Duodenal mucosa (tissue), 2 donors: ENCODE measurements around the gene SPIN2B.
"Not testable (repeated sequence)": the region's sequence is repeated elsewhere in the genome, so short reads cannot be mapped to it uniquely, and the experiment has no call there.

Source experiments
- H3K27ac ChIP-seq: one replicate; pipeline ENCODE4 v1.7.0; 2013; ENCODE audit warnings: low read depth, low read length
- H3K27me3 ChIP-seq, 2 donors: one replicate each; pipeline ENCODE4 v1.7.0; 2013; ENCODE audit warnings: low read length in 2 of 2, control low read depth in 1 of 2; ENCODE audit not compliant: insufficient read depth in 2 of 2, control insufficient read depth in 1 of 2
- H3K36me3 ChIP-seq, 2 donors: one replicate each; pipeline ENCODE4 v1.7.0; 2013; ENCODE audit warnings: low read length in 2 of 2, control low read depth in 1 of 2; ENCODE audit not compliant: insufficient read depth in 2 of 2, control insufficient read depth in 1 of 2
- H3K4me1 ChIP-seq, 2 donors: one replicate each; pipeline ENCODE4 v1.7.0; 2013; ENCODE audit warnings: low read length in 2 of 2, control low read depth in 1 of 2; ENCODE audit not compliant: insufficient read depth in 2 of 2, control insufficient read depth in 1 of 2
- H3K4me3 ChIP-seq, 2 donors: one replicate each; pipeline ENCODE4 v1.7.0; 2013; ENCODE audit warnings: low read length in 2 of 2, low read depth in 1 of 2
- H3K9ac ChIP-seq, 2 donors: one replicate each; pipeline ENCODE4 v1.7.0; 2013; ENCODE audit warnings: low read length in 2 of 2, low read depth in 1 of 2
- H3K9me3 ChIP-seq, 2 donors: one replicate each; pipeline ENCODE4 v1.7.0; 2013; ENCODE audit warnings: low read length in 2 of 2, control low read depth in 1 of 2; ENCODE audit not compliant: control insufficient read depth in 1 of 2

The SPIN2B gene

GRCh38 chrX:57121162-57121755, at the start of gene SPIN2B:
Gene SPIN2B, minus strand, starts transcription at chrX:57121548.
- Histone ChIP-seq H3K27me3 (no peaks in the 10 kb centered on the region), H3K36me3 (no peaks in the 10 kb centered on the region), H3K9me3 (no peaks in the 10 kb centered on the region), H3K4me3 (peak within 1 kb of the TSS; percentile 71 to 76), H3K4me1 (no peaks in the 10 kb centered on the region), H3K9ac (peak within 1 kb of the TSS; percentile 54 to 77), H3K27ac (peak within 1 kb of the TSS; percentile 20)

- no peak overlapping the region for H3K9ac ChIP-seq
- H3K9me3 ChIP-seq: no peaks in the 10 kb centered on the region
- no peak overlapping the region for H3K4me3 ChIP-seq
- no peaks in the 10 kb centered on the region for H3K36me3 ChIP-seq
- H3K4me1 ChIP-seq: no peaks in the 10 kb centered on the region
- H3K27ac ChIP-seq: no peak overlapping the region
- H3K27me3 ChIP-seq: no peaks in the 10 kb centered on the region
These were observed 35.2 kb upstream of the SPIN2B start for GRCh38 chrX:57156397-57157049.

- no peaks in the 10 kb centered on the region for H3K27me3 ChIP-seq
- no peak overlapping the region for H3K9ac ChIP-seq
These were observed 33.8 kb upstream of the SPIN2B start for GRCh38 chrX:57155171-57155570.

GRCh38 chrX:57152222-57152621, 30.9 kb upstream of the SPIN2B start:
- not testable (repeated sequence) for H3K27me3 ChIP-seq, H3K9me3 ChIP-seq, H3K36me3 ChIP-seq, H3K27ac ChIP-seq, H3K4me3 ChIP-seq, H3K9ac ChIP-seq, H3K4me1 ChIP-seq

More at GRCh38 chrX:57155171-57155570, 33.8 kb upstream of the SPIN2B start:
- no peaks in the 10 kb centered on the region for H3K36me3 ChIP-seq
- no peaks in the 10 kb centered on the region for H3K4me1 ChIP-seq
- H3K27ac ChIP-seq: no peak overlapping the region
- H3K4me3 ChIP-seq: no peak overlapping the region
- no peaks in the 10 kb centered on the region for H3K9me3 ChIP-seq

GRCh38 chrX:57138674-57139073, 17.3 kb upstream of the SPIN2B start:
- Histone ChIP-seq H3K9me3 (no peaks in the 10 kb centered on the region), H3K4me3 (no peak overlapping the region), H3K4me1 (no peaks in the 10 kb centered on the region), H3K27me3 (no peaks in the 10 kb centered on the region), H3K36me3 (no peaks in the 10 kb centered on the region), H3K27ac (no peak overlapping the region), H3K9ac (no peak overlapping the region)

GRCh38 chrX:57137501-57137900, 16.2 kb upstream of the SPIN2B start:
- H3K4me1 ChIP-seq: no peaks in the 10 kb centered on the region
- no peak overlapping the region for H3K9ac ChIP-seq
- no peaks in the 10 kb centered on the region for H3K9me3 ChIP-seq
- no peaks in the 10 kb centered on the region for H3K27me3 ChIP-seq
- H3K36me3 ChIP-seq: no peaks in the 10 kb centered on the region
- H3K27ac ChIP-seq: no peak overlapping the region
- H3K4me3 ChIP-seq: no peak overlapping the region

- not testable (repeated sequence) for H3K9me3 ChIP-seq, H3K36me3 ChIP-seq, H3K27ac ChIP-seq, H3K9ac ChIP-seq, H3K4me1 ChIP-seq, H3K27me3 ChIP-seq, H3K4me3 ChIP-seq
These were observed 15.7 kb upstream of the SPIN2B start, which contains the start of gene SPIN2A for GRCh38 chrX:57137073-57137472. Gene SPIN2A, minus strand, starts transcription at chrX:57137397. Its CDS starts 800 bp downstream, at chrX:57136597.

GRCh38 chrX:57136589-57136988, 15.2 kb upstream of the SPIN2B start:
- H3K4me1 ChIP-seq, H3K9ac ChIP-seq, H3K27me3 ChIP-seq, H3K27ac ChIP-seq, H3K9me3 ChIP-seq, H3K36me3 ChIP-seq, H3K4me3 ChIP-seq: not testable (repeated sequence)

GRCh38 chrX:57135287-57135686, 13.9 kb upstream of the SPIN2B start:
- Histone ChIP-seq H3K9ac (no peak overlapping the region), H3K27ac (no peak overlapping the region), H3K36me3 (no peaks in the 10 kb centered on the region), H3K4me3 (no peak overlapping the region), H3K9me3 (no peaks in the 10 kb centered on the region), H3K4me1 (no peaks in the 10 kb centered on the region), H3K27me3 (no peaks in the 10 kb centered on the region)

GRCh38 chrX:57134702-57135101, 13.4 kb upstream of the SPIN2B start:
- Histone ChIP-seq H3K9ac (no peak overlapping the region), H3K36me3 (no peaks in the 10 kb centered on the region), H3K27me3 (no peaks in the 10 kb centered on the region), H3K27ac (no peak overlapping the region), H3K4me1 (no peaks in the 10 kb centered on the region), H3K4me3 (no peak overlapping the region), H3K9me3 (no peaks in the 10 kb centered on the region)
